ENCODE results near the gene PSMB5. TPM values are rescaled to one million over a fixed set of nuclear protein-coding genes. Genes with fewer than 3 reads are reported as not detected.

The PSMB5 gene
- total and polyA plus RNA-seq, 2 of the 13 experiments (the other 11 are each of a cell fraction or from before 2014, with no cell fraction given): 705 to 871 TPM

GRCh38 chr14:23033801-23034497 is 751 bp downstream of the PSMB5 start (continued):
- TF ChIP-seq RELA (CRISPR knock-in tag; IDR thresholded peaks at IDR 0.05): 0 out of 2 replicates have a peak, but pooled peaks have one; percentile 12
- no peak for TF ChIP-seq ZFYVE20 (CRISPR knock-in tag; IDR thresholded peaks at IDR 0.05; ENCODE audit: borderline replicate concordance, low read depth)
- 0 out of 2 replicates have a peak, but pooled peaks have one; percentile 3 for TF ChIP-seq ZNF770 (CRISPR knock-in tag; IDR thresholded peaks at IDR 0.05)
- no peak for TF ChIP-seq TGIF2 (CRISPR knock-in tag; IDR thresholded peaks at IDR 0.05)
- no peak for TF ChIP-seq ELF4 (CRISPR knock-in tag; IDR thresholded peaks at IDR 0.05; ENCODE audit: borderline replicate concordance)
- no peak for TF ChIP-seq TCF12 (IDR thresholded peaks at IDR 0.05)
- TF ChIP-seq TCF12 (CRISPR knock-in tag; IDR thresholded peaks at IDR 0.05): 0 out of 2 replicates have a peak, but pooled peaks have one; percentile 80
- 0 out of 2 replicates have a peak, but pooled peaks have one; percentile 30 for TF ChIP-seq YEATS2 (CRISPR knock-in tag; IDR thresholded peaks at IDR 0.05; ENCODE audit: borderline replicate concordance)
- TF ChIP-seq PRDM15 (CRISPR knock-in tag; IDR thresholded peaks at IDR 0.05): no peak
- no peak for TF ChIP-seq MLX (CRISPR knock-in tag; IDR thresholded peaks at IDR 0.05)
- TF ChIP-seq ZFP36L2 (CRISPR knock-in tag; IDR thresholded peaks at IDR 0.05): 0 out of 2 replicates have a peak, but pooled peaks have one; percentile 3
- TF ChIP-seq ZNF235 (CRISPR knock-in tag; IDR thresholded peaks at IDR 0.05; ENCODE audit: borderline replicate concordance): no peak
- TF ChIP-seq ZNF704 (CRISPR knock-in tag; IDR thresholded peaks at IDR 0.05; ENCODE audit: borderline replicate concordance): peak; percentile 1; the same call in 1 of the 2 replicates
- no peak for TF ChIP-seq CERS6 (CRISPR knock-in tag; IDR thresholded peaks at IDR 0.05)
- 0 out of 2 replicates have a peak, but pooled peaks have one; percentile 3 for TF ChIP-seq SP2 (CRISPR knock-in tag; IDR thresholded peaks at IDR 0.05)
- peak; percentile 13; the same call in 1 of the 2 replicates for TF ChIP-seq THAP7 (CRISPR knock-in tag; IDR thresholded peaks at IDR 0.05)
- TF ChIP-seq ZNF567 (CRISPR knock-in tag; IDR thresholded peaks at IDR 0.05; ENCODE audit: borderline replicate concordance): 0 out of 2 replicates have a peak, but pooled peaks have one; percentile 39
